CD4-positive, alpha-beta T cell (primary cell): ENCODE data around the gene ABCA2. TPM values are rescaled to one million over a fixed set of nuclear protein-coding genes. Genes with fewer than 3 reads are reported as not detected.

Experiments used
- ATAC-seq: fragments of 200-7000 bp; cut with Tn5 transposase; one replicate; pipeline ENCODE4 v1.10.0; 2022; ENCODE audit warnings: mild to moderate bottlenecking; ENCODE audit not compliant: poor library complexity
- CTCF ChIA-PET: fragments of 350-600 bp; sonication (Branson Sonifier 250); formaldehyde crosslinking; loops from one replicate; lab custom pipeline; 2021; ENCODE audit warnings: antibody characterized with exemption, inconsistent platforms; lab: Charles Lee
- POLR2A ChIA-PET: fragments of 350-600 bp; sonication (Branson Sonifier 250); formaldehyde crosslinking; loops from one replicate; lab custom pipeline; 2021; ENCODE audit warnings: antibody characterized with exemption, inconsistent platforms; lab: Charles Lee
- DNase-seq, 14 experiments: peaks; one replicate each; pipeline ENCODE4 v3.0.0-alpha.2; 2013 to 2020; ENCODE audit warnings: mixed read lengths in 2 of 14
- H3K27ac ChIP-seq, 2 donors: one replicate each; pipeline versions ENCODE4 v1.5.1 to v1.7.0; 2013; ENCODE audit warnings: low read length in 2 of 2, low read depth in 1 of 2, mild to moderate bottlenecking in 1 of 2
- H3K27me3 ChIP-seq, 2 experiments: 1 replicate in 1 of 2; 2 replicates in 1 of 2; pipeline versions ENCODE4 v1.6.1 to v1.7.0; 2013; ENCODE audit warnings: low read length in 2 of 2, control low read depth in 1 of 2, mild to moderate bottlenecking in 1 of 2, moderate library complexity in 1 of 2; ENCODE audit not compliant: insufficient read depth in 2 of 2, control insufficient read depth in 1 of 2
- H3K36me3 ChIP-seq: one replicate; pipeline ENCODE4 v1.6.1; 2013; ENCODE audit warnings: low read length, control low read depth; ENCODE audit not compliant: insufficient read depth
- H3K4me1 ChIP-seq: one replicate; pipeline ENCODE4 v1.6.1; 2013; ENCODE audit warnings: low read length, control low read depth; ENCODE audit not compliant: insufficient read depth
- H3K4me3 ChIP-seq: one replicate; pipeline ENCODE4 v1.5.1; 2013; ENCODE audit warnings: mild to moderate bottlenecking, low read length, moderate library complexity
- H3K9me3 ChIP-seq, 2 experiments: 1 replicate in 1 of 2; 2 replicates in 1 of 2; pipeline versions ENCODE4 v1.6.1 to v1.7.0; 2013; ENCODE audit warnings: low read length in 2 of 2, mild to moderate bottlenecking in 2 of 2, control low read depth in 1 of 2, moderate library complexity in 1 of 2; ENCODE audit not compliant: control insufficient read depth in 1 of 2, insufficient read depth in 1 of 2
- H3K27ac Mint-ChIP-seq: one replicate; pipeline ENCODE4 v1.8.0; 2020; ENCODE audit warnings: mixed read lengths
- H3K27me3 Mint-ChIP-seq: one replicate; pipeline ENCODE4 v1.8.0; 2021; ENCODE audit warnings: mixed read lengths
- H3K36me3 Mint-ChIP-seq: one replicate; pipeline ENCODE4 v1.8.0; 2021; ENCODE audit warnings: low read depth, mixed read lengths
- H3K4me1 Mint-ChIP-seq: one replicate; pipeline ENCODE4 v1.8.0; 2021; ENCODE audit warnings: low read depth, mixed read lengths
- H3K4me3 Mint-ChIP-seq: one replicate; pipeline ENCODE4 v1.8.0; 2020; ENCODE audit warnings: mild to moderate bottlenecking, mixed read lengths
- H3K9me3 Mint-ChIP-seq: one replicate; pipeline ENCODE4 v1.8.0; 2020; ENCODE audit warnings: mixed read lengths
- CTCF ChIP-seq: fragments of 200-600 bp; IDR thresholded peaks from one replicate; pipeline ENCODE4 v1.8.0; 2022; ENCODE audit warnings: antibody characterized with exemption, mild to moderate bottlenecking
- intact Hi-C, 2 experiments: fragments of 100-400 bp; cut with DNase I in 1 of 2; cut with micrococcal nuclease in 1 of 2; formaldehyde crosslinking; loops; one replicate each; pipeline versions ENCODE4 v1.15.1 to v1.9.0; 2023 to 2025; cut with DNase I, micrococcal nuclease
- total RNA-seq, 174 experiments: library from RNA in 2 of 174; stranded (reverse) in 2 of 174; gene quantifications; one replicate each; pipeline ENCODE4 v1.2.3 and lab custom pipeline; 2021 to 2026

Gene ABCA2
- total RNA-seq, 2 experiments from 2014 or later = 80.1 to 86.8 TPM

DNA sequence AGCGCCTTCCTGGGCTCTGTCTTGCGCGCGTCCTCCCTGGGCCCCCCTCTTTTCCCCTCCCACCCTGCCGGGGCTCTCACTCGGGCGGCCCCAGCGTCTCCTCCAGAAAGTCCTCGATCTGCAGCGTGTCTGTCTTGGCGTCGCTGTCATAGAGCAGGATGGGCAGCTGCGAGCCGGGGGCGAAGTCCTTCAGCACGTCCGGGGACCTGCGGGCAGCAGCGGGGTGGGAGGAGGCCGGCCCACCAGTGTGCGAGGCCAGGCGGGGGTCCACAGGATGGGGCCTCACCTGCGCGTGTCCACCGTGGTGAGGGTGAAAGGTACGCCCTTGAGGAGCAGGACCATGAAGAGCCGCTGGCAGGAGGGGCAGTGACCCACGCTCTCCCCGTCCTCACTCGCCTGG, 32.7 kb downstream of the ABCA2 start:
- H3K27me3 Mint-ChIP-seq = peaks cover 10% of the 10 kb centered on the region
- Histone ChIP-seq H3K36me3 (peaks cover 10% of the 10 kb centered on the region), H3K4me1 (peaks cover 82% of the 10 kb centered on the region), H3K27ac (no peak overlapping the region), H3K4me3 (no peak overlapping the region), H3K9me3 (no peaks in the 10 kb centered on the region), H3K27me3 (peaks cover 0 to 4% of the 10 kb centered on the region in 2 experiments)
- H3K4me3 Mint-ChIP-seq = no peak overlapping the region
- DNase-seq = no peak
- peaks cover 8% of the 10 kb centered on the region for H3K36me3 Mint-ChIP-seq
- H3K4me1 Mint-ChIP-seq = peaks cover 50% of the 10 kb centered on the region
- ChIA-PET POLR2A (interaction anchor here (1.1 to 1.3 kb wide), 2 partner anchors 51 to 203 kb away, joined by 3 to 4 read pairs; partner anchors contain the start of gene FBXW5), CTCF (interaction anchor here (1.4 to 1.8 kb wide), 3 partner anchors 40 to 153 kb away, joined by 3 to 9 read pairs (median 6); partner anchors contain the start of genes AJM1 and FBXW5)
- TF ChIP-seq CTCF = no peak
- no peak overlapping the region for H3K27ac Mint-ChIP-seq
- H3K9me3 Mint-ChIP-seq = no peaks in the 10 kb centered on the region
- intact Hi-C loops = no loop called here
- no peak for ATAC-seq

DNA sequence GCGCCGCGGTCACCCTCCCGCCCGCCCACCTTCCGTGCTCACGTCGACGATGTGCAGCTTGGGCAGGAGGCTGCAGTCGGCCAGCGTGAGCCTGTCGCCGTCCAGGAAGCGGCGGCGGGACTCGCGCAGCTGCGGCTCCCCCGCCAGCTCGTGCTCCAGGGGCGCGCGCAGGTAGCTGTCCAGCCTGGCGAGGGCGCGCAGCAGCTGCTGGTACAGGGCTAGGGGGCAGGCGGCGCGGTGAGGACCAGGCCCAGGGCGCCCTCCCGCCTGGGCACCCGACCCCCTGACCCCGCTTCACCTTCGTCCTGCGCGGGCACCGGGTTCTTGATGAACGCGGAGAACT, 33.2 kb downstream of the ABCA2 start:
- no peak for TF ChIP-seq CTCF
- H3K4me1 Mint-ChIP-seq = peaks cover 45% of the 10 kb centered on the region
- Histone ChIP-seq H3K36me3 (peaks cover 10% of the 10 kb centered on the region), H3K27me3 (peaks cover 0 to 4% of the 10 kb centered on the region in 2 experiments), H3K4me1 (peaks cover 77% of the 10 kb centered on the region), H3K27ac (no peak overlapping the region), H3K4me3 (no peak overlapping the region), H3K9me3 (no peaks in the 10 kb centered on the region)
- POLR2A ChIA-PET = no interaction called here
- no peak for ATAC-seq
- H3K36me3 Mint-ChIP-seq = peaks cover 8% of the 10 kb centered on the region
- no peaks in the 10 kb centered on the region for H3K9me3 Mint-ChIP-seq
- no peak for DNase-seq
- H3K4me3 Mint-ChIP-seq = no peak overlapping the region
- CTCF ChIA-PET = interaction anchor here (1.6 kb wide), 1 partner anchor 153 kb away, joined by 6 read pairs; the partner anchor contains the start of gene AJM1
- no peak overlapping the region for H3K27ac Mint-ChIP-seq
- peaks cover 10% of the 10 kb centered on the region for H3K27me3 Mint-ChIP-seq
- intact Hi-C loops = loop anchor here in 1 of 2 experiments (5.0 kb wide), 1 partner anchor 412 kb away; no protein-coding TSS in a partner anchor

DNA sequence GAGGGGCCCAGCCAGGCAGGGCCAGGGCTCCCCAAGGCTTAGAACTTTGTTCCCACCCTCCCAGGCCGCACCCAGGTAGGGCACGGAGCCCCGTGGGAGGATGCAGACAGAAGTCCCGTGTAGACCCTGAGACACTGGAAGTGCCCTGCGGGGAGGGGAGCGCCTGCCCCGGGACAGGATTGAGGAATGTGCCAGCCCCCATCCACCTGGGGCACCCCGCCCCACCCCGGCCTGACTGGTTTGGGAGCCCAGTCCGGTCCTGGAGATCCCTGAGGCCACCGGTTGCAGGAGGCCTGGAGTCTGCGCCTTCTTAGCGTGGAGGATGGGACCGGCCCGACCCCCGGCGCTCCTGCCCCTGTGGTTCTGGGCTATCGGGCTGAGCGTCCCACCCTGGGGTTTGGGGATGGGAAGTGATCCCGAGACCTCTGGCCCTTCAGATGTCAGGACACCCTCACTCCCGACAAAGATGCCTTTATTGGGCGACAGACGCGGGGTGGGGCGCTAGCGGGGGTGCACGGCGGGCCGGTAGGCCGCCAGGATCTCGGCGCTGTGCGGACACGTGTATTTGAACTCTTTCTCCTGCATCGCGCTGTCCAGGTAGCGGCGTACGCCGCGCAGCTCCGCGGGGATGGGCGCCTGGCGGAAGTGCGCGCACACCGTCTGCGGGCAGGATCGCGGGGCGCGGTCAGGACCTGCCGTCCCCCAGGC, 33.7 kb downstream of the ABCA2 start:
- ChIA-PET CTCF (interaction anchor here (1.3 kb wide), 1 partner anchor 40 kb away, joined by 3 read pairs; no protein-coding TSS in a partner anchor), POLR2A (interaction anchor here (1.6 kb wide), 1 partner anchor 35 kb away, joined by 5 read pairs; no protein-coding TSS in a partner anchor)
- Mint-ChIP-seq H3K9me3 (no peaks in the 10 kb centered on the region), H3K36me3 (peaks cover 8% of the 10 kb centered on the region), H3K4me3 (no peak overlapping the region), H3K4me1 (peaks cover 45% of the 10 kb centered on the region), H3K27ac (no peak overlapping the region), H3K27me3 (peaks cover 10% of the 10 kb centered on the region)
- no peak overlapping the region for H3K27ac ChIP-seq
- peaks cover 0 to 4% of the 10 kb centered on the region in 2 experiments for H3K27me3 ChIP-seq
- H3K4me1 ChIP-seq = peaks cover 72% of the 10 kb centered on the region
- peaks cover 10% of the 10 kb centered on the region for H3K36me3 ChIP-seq
- TF ChIP-seq CTCF = no peak
- no peak overlapping the region for H3K4me3 ChIP-seq
- intact Hi-C loops = loop anchor here in 1 of 2 experiments (5.0 kb wide), 1 partner anchor 413 kb away; no protein-coding TSS in a partner anchor
- H3K9me3 ChIP-seq = no peaks in the 10 kb centered on the region
- DNase-seq (no peak), ATAC-seq (no peak)
